Glomerular visceral epithelial cell (primary cell): ENCODE results near the gene ZNF366.

ENCODE experiments used
- DNase-seq: peaks from one replicate; pipeline ENCODE4 v3.0.0-alpha.2; 2016; ENCODE audit errors: extremely low spot score

Gene ZNF366

GRCh38 chr5:72439192-72439591 is 68.0 kb downstream of the ZNF366 start:
- DNase-seq, result no peak

- DNase-seq, result no peak
These were observed 69.1 kb downstream of the ZNF366 start for GRCh38 chr5:72438141-72438540.

- DNase-seq, result no peak
These were observed 70.3 kb downstream of the ZNF366 start for GRCh38 chr5:72436796-72437471.

- DNase-seq, result no peak
These were observed 72.3 kb downstream of the ZNF366 start for GRCh38 chr5:72434781-72435437.

GRCh38 chr5:72434056-72434780 is 73.0 kb downstream of the ZNF366 start:
- no peak for DNase-seq

GRCh38 chr5:72433522-72433921 is 73.7 kb downstream of the ZNF366 start:
- no peak for DNase-seq

- DNase-seq, result no peak
These were observed 78.5 kb downstream of the ZNF366 start for GRCh38 chr5:72428669-72429068.

- peak; percentile 64 for DNase-seq
These were observed 79.4 kb downstream of the ZNF366 start for GRCh38 chr5:72427488-72428437.

- DNase-seq, result no peak
These were observed 80.2 kb downstream of the ZNF366 start for GRCh38 chr5:72427016-72427415.

- DNase-seq, result no peak
These were observed 81.2 kb downstream of the ZNF366 start for GRCh38 chr5:72426019-72426418.

GRCh38 chr5:72418271-72418670 is 88.9 kb downstream of the ZNF366 start:
- DNase-seq, result no peak

GRCh38 chr5:72417333-72418062 is 89.7 kb downstream of the ZNF366 start:
- no peak for DNase-seq

GRCh38 chr5:72415616-72416325 is 91.4 kb downstream of the ZNF366 start:
- no peak for DNase-seq

- DNase-seq, result no peak
These were observed 94.7 kb downstream of the ZNF366 start for GRCh38 chr5:72412283-72413055.

- DNase-seq, result no peak
These were observed 96.4 kb downstream of the ZNF366 start for GRCh38 chr5:72410688-72411295.

- DNase-seq, result no peak
These were observed 98.6 kb downstream of the ZNF366 start for GRCh38 chr5:72408603-72409002.

- DNase-seq, result no peak
These were observed 99.1 kb downstream of the ZNF366 start for GRCh38 chr5:72408127-72408526.

GRCh38 chr5:72407541-72407940 is 99.7 kb downstream of the ZNF366 start:
- peak; percentile 26 for DNase-seq

GRCh38 chr5:72407078-72407477 is 100.1 kb downstream of the ZNF366 start:
- no peak for DNase-seq
